ENCODE measurements around the gene FRAS1. TPM values are rescaled to one million over a fixed set of nuclear protein-coding genes. Genes with fewer than 3 reads are reported as not detected.
"Not testable (repeated sequence)": the region's sequence is repeated elsewhere in the genome, so short reads cannot be mapped to it uniquely, and the experiment has no call there.

The FRAS1 gene
- total RNA-seq, 2 experiments from 2014 or later, result 0.08 TPM; not detected in 1

GRCh38 chr4:78200949-78201348, 143.8 kb downstream of the FRAS1 start:
- ChIA-PET POLR2A (no interaction called here), CTCF (no interaction called here)

GRCh38 chr4:78204176-78204575, 147.1 kb downstream of the FRAS1 start:
- CTCF ChIA-PET, result no interaction called here
- POLR2A ChIA-PET, result no interaction called here

- POLR2A ChIA-PET, result no interaction called here
Observed at GRCh38 chr4:78205591-78205990, 148.5 kb downstream of the FRAS1 start.

DNA sequence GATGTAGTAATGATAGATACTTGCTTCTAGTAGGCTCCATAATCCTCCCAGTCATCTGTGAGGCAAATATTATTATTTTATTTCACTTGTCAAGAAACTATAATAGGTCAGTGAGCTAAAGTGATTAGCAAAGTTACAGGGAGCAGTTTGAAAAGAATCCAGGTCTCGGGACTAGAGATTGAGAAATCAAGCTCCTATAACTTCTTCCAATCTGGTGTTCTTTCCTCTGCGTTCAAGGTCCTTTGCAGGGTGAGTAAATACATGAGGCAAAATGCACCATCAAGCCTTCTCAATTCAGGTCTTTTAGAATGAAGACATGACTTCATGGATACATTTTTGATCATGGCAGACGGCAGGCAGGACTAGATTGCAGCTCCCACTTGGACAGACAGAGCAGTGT, 150.4 kb downstream of the FRAS1 start:
- ChIA-PET POLR2A (no interaction called here), CTCF (no interaction called here)

More at GRCh38 chr4:78205591-78205990, 148.5 kb downstream of the FRAS1 start:
- CTCF ChIA-PET, result no interaction called here

- ChIA-PET CTCF (no interaction called here), POLR2A (no interaction called here)
Observed at GRCh38 chr4:78207951-78208350, 150.8 kb downstream of the FRAS1 start.

DNA sequence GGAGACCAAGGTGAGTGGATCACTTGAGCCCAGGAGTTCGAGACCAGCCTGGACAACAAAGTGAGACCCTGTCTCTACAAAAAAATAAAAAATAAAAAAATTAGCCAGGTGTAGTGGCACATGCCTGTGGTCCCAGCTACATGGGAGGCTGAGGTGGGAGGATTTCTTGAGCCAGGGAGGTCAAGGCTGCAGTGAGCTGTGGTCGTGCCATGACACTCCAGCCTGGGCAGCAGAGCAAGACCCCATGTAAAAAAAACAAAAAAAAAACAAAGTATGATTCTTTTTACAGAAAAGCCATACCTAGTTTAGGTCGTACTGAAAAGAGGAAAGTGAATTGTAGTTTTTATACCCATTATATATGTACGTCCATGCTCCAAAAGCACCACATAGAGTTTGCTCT, 151.8 kb downstream of the FRAS1 start:
- CTCF ChIA-PET, POLR2A ChIA-PET: not testable (repeated sequence)

GRCh38 chr4:78210694-78211410, 153.7 kb downstream of the FRAS1 start:
- CTCF ChIA-PET, result no interaction called here
- POLR2A ChIA-PET, result no interaction called here

DNA sequence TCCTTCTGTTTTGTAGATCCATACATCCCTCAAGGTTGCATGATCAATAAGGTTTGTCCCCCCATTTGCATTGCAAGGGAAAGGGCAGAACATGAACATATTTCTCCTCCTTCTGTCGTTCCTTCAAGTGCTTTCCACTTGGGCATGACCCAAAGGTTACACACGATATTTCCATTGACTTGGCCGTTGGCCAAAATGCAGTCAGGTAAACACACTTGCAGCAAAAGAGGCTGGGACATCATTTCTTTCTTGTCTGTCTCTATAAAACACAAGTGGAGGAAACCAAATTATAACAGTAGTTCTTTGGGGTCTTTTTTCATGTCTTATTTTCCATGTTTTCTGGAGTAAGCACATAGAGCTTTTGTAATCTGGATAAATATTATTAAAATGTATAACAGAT, 156.1 kb downstream of the FRAS1 start:
- POLR2A ChIA-PET, result no interaction called here

GRCh38 chr4:78214078-78214477, 157.0 kb downstream of the FRAS1 start:
- CTCF ChIA-PET, result no interaction called here
- POLR2A ChIA-PET, result no interaction called here

More for the DNA sequence above, 156.1 kb downstream of the FRAS1 start:
- CTCF ChIA-PET, result no interaction called here

DNA sequence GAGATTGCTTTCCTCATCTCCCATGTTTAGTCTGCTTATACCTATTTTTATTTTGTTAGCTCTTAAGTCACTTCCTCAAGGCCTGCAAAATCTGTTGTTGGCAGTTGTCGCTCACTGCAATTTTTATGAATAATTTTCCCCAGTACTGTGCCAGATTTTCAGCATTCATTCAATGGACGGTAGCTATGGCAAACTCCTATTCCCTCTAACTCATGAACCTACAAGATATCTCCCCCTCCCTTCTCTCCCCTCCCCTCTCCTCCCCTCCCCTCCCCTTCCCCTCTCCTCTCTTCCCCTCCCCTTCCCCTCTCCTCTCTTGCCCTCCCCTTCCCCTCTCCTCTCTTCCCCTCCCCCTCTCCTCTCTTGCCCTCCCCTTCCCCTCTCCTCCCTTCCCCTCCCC, 160.4 kb downstream of the FRAS1 start:
- ChIA-PET CTCF (no interaction called here), POLR2A (no interaction called here)

DNA sequence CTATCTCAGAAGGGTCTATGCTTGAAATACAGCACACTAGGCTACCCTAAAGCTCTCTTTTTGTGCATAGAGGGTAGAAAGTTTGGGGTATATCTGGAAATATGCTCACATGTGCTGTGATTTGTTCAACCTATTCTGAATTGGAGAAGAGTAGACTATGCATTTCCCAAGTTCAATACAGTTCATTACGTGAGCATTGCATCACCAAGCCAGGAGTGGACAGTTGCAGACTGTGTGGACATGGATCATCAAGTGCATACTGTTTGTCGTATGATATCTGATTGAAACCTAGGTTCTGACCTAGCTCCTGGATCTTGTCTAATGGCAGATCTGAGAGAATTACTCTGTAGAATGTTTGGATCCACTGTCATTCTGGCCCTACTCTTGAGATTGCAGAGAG, 161.1 kb downstream of the FRAS1 start:
- CTCF ChIA-PET, result no interaction called here
- POLR2A ChIA-PET, result no interaction called here

GRCh38 chr4:78219825-78220224, 162.7 kb downstream of the FRAS1 start:
- POLR2A ChIA-PET, result no interaction called here
- CTCF ChIA-PET, result no interaction called here

DNA sequence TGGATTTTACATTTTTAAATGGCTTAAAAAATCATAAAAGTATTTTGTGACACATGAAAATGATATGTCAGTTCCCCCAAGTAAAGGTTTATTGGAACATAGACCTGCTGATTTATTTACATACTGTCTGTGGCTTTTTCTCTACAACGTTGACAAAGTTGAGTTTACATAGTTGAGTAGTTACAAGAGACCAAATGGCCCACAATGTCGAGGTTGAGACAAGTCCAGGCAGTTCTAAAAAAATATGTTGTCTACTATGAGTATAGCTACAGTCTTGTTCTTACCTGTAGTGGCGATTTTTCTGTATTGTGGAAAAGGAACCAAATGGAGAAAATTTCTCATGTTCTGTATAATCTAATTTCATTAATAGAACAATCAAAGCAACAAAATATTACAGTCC, 163.2 kb downstream of the FRAS1 start:
- ChIA-PET CTCF (no interaction called here), POLR2A (no interaction called here)

DNA sequence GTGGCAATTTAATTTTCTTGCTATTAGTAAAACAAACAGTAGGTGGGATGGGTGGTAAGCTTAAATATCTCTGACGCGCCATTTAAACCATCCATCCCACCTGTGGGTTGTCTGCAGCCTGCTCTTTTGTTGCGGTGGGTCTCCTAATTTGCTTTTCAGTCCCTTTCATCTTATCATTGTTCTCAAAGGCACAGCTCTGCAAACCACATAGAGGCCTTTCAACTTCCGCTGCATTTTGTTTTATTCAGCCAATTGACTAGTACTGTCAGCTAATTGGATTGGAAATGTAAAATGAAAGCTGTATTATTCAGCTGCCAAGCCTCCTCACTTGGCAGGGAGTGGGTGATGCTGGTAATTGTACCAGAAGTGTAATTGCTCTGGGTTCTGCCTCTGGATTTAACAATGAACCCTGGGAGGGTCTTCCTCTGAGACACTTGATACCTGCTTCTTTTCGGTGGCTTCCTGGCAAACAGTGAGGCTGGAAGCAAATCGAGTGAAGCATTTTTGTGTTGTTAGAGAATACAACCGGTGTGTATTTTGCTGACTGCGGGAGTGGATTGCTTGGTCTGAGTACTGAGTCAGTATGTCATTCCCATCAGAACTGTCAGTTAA, 165.6 kb downstream of the FRAS1 start:
- CTCF ChIA-PET, result no interaction called here
- POLR2A ChIA-PET, result no interaction called here

GRCh38 chr4:78225236-78225635, 168.1 kb downstream of the FRAS1 start:
- CTCF ChIA-PET, result no interaction called here

DNA sequence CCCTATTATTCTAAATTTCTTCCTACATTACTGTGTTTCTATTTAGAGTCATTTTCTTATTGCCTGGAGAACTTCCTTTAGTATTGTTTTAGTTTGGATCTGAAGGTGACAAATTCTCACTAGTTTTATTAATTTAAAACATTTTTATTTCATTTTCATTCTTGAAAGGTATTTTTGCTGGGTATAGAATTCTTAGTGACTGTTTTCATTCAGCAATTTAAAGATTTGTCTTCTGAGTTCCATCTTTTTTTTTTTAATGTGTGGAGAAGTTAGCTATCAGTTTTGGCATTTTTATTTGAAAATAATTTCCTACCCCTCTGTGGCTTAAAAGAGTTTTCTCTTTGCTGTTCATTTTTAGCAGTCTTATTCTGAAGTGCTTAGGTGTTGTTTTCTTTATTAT, 169.2 kb downstream of the FRAS1 start:
- POLR2A ChIA-PET, result no interaction called here
- CTCF ChIA-PET, result no interaction called here

More at GRCh38 chr4:78225236-78225635, 168.1 kb downstream of the FRAS1 start:
- POLR2A ChIA-PET, result no interaction called here

DNA sequence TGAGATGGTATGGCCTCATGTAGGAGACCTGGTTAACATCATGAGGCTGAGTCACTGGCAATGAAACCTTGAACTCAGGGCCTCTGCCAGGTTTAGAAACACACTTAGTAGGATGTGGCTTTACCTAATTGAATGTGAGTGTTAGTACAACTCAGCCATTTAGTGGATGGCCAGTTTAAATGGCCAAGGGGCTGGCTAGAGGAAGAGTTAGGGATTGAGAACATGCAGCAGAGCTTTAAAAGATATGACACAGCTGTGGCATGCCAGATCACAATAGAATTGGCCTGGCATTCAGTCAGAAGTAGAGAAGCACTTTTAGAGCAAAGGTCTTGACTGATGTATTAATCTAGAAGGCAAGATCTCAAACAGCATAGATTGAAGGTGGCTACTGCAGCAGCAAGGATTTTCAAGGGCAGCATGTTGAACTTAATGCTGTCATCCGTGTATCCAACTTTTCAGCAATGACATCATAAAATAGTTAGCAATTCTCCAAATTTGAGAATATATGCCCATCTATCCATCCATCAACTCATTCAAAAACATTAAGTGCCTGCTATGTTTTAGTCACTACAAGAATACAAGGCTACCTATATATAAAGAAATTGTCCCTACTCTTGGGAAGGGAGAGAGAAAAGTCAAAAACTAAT, 170.4 kb downstream of the FRAS1 start:
- POLR2A ChIA-PET, result no interaction called here
- CTCF ChIA-PET, result no interaction called here

DNA sequence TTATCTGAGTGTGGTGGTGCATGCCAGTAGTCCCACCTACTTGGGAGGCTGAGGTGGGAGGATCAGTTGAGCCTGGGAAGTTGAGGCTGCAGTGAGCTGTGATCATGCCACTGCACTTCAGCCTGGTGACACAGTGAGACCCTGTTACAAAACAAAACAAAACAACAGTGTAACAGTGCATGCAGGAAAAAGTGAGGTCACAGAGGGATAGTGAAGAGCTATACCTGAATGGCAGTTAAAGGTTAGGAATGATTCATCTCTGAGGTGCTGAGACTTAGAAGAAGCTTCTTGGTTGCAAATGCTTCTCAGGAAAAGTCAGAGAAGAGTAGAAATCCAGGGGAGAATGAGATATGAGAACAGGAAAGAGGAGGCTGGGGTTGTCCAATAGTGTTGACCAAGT, 178.7 kb downstream of the FRAS1 start:
- POLR2A ChIA-PET, result no interaction called here
- CTCF ChIA-PET, result no interaction called here

- CTCF ChIA-PET, result no interaction called here
- POLR2A ChIA-PET, result no interaction called here
Observed at GRCh38 chr4:78237360-78237759, 180.2 kb downstream of the FRAS1 start.

DNA sequence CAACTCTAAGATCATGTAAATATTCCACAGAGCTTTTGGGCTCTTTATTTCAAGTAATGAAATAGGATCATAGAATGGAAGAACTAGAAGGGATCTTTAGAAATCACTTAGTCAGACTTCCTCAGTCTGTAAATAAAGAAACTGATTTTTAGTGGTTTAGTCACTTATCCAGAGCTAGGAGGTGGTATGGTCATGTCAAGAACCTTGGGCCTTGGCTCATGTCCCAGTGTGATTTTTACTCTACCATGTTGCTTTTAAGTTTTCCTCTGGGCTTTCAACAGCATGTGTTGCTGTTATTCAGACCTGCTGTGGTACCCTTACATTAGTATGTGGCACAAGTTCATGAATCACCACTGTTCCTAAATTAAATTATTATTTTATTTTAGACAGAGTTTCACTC, 184.9 kb downstream of the FRAS1 start:
- ChIA-PET POLR2A (no interaction called here), CTCF (no interaction called here)

DNA sequence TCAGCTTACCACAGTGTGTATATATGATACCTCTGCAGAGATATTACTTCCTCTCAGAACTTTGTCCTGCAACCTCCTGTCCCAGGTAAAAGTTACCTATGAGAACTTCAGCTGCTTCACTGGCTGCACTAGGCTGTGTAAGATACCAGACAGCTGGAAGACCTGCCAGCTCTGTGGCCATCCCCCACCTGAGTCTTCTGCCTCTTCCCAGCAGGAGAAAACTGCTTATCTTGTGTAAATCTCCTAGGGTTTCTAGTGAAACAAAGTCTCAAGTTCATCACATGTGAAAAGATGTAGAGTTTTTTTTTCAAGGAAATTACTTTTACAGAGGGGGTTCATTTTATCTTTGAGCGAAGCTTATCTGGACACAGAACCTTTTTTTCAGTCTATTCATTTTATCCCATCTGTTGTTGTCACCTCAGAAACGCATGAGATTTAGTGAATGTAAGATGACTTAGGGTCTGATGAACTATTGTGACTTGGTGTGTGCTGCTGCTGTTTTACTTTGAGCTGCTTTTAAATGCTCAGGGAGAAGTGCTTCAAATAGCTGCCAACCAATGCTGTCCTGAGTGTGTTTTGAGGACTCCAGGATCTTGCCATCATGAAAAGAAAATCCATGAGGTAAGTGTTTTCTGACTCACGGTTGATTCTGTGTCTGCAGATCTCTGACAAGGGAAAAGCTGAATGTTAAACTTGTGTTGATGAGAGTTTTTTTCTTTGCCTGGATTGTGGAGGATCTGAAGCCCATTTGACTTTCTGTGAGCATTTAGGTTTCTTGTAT, 187.8 kb downstream of the FRAS1 start:
- POLR2A ChIA-PET, result no interaction called here

More for the DNA sequence above, 187.8 kb downstream of the FRAS1 start:
- CTCF ChIA-PET, result interaction anchor here (0.6 kb wide), 1 partner anchor 153 kb away, joined by 3 read pairs; no protein-coding TSS in a partner anchor
